Body of pancreas (tissue), 4 donors: ENCODE measurements around the gene LYSMD1.

Experiments used
- POLR2A ChIP-seq, 3 donors: fragments of 450-650 bp; IDR thresholded peaks; one replicate each; pipeline ENCODE4 v1.6.1; 2016; ENCODE audit warnings: antibody characterized with exemption in 3 of 3, mild to moderate bottlenecking in 2 of 3
- TF ChIP-seq, protein P1 (sequence below), 7 experiments: fragments of 450-650 bp in 4 of 7; fragments of 200-600 bp in 3 of 7; sonication (generic) in 3 of 7; IDR thresholded peaks; one replicate each; pipeline ENCODE4 v1.5.1; 2016 to 2019; ENCODE audit warnings: antibody characterized with exemption in 7 of 7

DNA sequence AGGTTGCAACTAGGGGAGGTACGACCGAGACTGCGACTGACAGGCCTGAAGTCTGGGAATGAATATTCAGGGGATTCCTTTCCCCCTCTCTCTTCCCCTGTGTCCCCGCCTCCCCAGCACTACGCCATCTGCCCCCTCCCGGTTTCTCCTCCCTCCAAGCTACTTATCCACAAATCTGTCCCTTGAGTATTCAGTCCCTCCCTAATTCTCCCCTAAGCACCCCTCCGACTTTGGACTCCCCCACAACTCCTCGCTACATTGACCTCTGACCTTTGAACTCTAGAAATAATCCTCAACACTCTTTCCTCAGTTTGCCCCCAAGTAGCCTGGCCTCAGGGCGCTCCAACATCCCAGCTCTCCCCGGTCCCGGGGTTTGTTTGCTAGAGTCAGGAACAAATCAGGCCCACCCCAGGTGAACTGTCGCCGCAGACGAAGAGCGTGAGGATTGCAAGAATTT is 393 bp downstream of the LYSMD1 start:
- TF ChIP-seq, protein P1, sequence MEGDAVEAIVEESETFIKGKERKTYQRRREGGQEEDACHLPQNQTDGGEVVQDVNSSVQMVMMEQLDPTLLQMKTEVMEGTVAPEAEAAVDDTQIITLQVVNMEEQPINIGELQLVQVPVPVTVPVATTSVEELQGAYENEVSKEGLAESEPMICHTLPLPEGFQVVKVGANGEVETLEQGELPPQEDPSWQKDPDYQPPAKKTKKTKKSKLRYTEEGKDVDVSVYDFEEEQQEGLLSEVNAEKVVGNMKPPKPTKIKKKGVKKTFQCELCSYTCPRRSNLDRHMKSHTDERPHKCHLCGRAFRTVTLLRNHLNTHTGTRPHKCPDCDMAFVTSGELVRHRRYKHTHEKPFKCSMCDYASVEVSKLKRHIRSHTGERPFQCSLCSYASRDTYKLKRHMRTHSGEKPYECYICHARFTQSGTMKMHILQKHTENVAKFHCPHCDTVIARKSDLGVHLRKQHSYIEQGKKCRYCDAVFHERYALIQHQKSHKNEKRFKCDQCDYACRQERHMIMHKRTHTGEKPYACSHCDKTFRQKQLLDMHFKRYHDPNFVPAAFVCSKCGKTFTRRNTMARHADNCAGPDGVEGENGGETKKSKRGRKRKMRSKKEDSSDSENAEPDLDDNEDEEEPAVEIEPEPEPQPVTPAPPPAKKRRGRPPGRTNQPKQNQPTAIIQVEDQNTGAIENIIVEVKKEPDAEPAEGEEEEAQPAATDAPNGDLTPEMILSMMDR (IDR thresholded peaks at IDR 0.05): no peak
- TF ChIP-seq POLR2A (IDR thresholded peaks at IDR 0.05): no peak
